Measurements from ENCODE around the gene SHCBP1.

SHCBP1 gene

GRCh38 chr16:46618516-46618915 lies 2.7 kb downstream of the SHCBP1 start:
- DNase-seq, result no peak

DNA sequence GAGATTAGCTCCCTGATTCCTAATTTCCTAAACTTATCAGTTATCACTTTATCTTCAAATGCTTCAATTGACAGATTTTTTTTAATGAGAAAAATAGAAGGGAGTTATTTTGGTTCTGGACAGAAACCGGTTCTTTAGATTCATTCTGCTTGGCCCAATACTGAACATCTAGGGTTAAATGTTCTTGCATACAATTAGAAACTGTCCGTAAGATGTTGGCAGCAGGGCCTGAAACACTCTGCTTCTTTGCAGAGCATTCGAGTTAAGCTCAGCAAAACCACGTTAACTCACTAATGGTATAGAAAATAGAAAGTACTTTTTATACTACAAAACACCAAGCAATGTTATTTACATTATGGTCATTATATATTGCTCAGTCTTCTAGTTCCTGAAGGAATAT lies 7.2 kb downstream of the SHCBP1 start:
- no peak for DNase-seq

GRCh38 chr16:46613352-46613751 lies 7.8 kb downstream of the SHCBP1 start:
- no peak for DNase-seq

DNA sequence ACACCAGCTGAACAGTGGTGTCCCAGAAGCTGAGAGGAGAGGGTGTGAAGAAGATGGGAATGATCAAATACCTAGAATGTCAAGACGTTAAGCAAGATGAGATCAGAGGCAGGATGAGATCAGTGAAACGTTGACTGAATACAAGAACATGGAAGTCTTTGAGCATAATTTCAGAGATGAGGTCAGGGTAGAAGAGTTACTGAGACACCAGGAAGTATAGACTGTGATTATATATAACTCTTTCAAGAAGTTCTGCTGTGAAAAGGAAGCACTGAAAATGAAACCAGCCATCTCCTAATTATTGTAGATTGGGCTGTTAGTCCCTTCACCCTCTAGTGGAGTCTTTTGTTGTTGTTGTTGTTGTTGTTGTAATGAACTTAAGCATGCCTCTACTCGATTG lies 9.1 kb downstream of the SHCBP1 start:
- DNase-seq, result no peak

DNA sequence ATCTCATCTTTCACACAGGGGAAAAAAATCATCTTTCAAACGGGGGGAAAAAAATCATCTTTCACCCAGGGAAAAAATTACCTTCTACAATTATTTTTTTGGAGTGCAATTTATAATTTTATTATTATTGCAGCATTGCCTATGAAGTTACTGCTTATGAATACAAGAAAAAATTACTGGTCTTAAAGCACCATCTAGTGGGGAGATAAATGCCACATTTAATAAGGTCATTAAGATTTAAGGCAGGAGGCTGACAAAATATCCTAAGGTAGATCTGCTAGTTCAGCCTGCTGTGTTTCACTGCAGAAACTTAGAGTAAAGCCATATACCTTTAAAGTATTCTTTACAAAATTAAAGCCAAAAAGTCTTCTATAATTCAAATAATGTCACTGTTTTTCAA lies 13.7 kb downstream of the SHCBP1 start:
- DNase-seq, result peak; percentile 50

DNA sequence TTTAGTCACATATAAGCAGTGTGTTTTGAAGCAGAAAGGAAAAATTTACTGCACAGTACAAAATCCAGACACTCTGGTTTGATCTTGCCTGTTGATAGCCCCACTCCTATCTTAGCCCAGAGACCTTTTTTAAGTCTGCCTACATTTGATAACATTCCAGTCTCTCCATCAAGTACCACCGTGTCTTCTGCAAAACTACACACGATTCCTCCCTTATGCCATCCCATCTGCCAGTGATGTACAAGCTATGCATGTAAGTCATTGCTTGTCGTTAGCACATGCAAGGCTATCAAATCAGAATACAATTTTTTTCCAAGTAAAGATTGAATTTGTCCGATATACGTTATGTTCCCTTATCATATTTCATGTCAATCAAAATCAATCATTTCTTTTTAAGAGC lies 14.9 kb downstream of the SHCBP1 start:
- no peak for DNase-seq

- DNase-seq, result no peak
These were observed 29.9 kb downstream of the SHCBP1 start for GRCh38 chr16:46591257-46591656.

DNA sequence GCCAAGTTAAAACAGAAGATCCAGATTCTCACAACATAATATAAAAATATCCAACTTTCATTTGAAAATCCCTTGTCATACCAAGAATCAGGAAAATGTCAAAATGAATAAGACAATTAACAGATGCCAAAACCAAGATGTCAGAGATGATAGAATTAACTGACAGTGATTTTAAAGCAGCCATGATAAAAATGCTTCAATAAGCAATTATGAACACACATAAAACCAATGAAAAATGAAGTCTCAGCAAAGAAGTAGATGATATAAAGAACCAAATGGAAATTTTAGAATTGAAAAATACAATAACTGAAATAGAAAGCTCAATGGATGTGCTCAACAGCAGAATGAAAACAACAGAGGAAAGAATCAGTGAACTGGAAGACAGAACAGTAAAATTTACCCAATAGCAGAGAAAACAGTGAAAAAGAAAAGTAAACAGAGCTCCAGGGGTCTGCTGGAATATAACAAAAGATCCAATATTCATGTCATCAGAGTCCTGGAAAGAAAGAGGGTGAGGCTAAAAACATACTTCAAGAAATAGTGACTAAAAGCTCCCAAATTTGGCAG lies 35.1 kb downstream of the SHCBP1 start:
- no peak for DNase-seq

GRCh38 chr16:46583036-46583435 lies 38.1 kb downstream of the SHCBP1 start:
- no peak for DNase-seq

DNA sequence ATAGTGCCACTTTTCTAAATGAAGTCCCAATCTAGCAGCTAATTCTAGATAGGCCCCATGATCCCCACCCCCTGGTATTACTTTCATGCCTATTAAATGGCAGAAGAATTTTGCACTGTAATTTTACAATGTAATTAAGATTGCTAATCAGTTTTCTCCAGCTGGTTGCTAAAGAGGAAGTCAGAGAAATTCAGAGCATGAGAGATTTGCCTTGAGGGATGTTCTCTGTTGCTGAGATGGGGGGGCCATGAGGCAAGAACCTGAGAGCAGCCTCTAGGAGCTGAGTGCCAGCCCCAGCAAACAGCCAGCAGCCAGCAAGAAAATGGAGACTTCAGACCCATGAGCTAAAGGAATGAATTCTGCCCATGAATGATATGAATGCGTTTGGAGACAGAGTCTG lies 38.9 kb downstream of the SHCBP1 start:
- DNase-seq, result no peak

- DNase-seq, result no peak
These were observed 43.1 kb downstream of the SHCBP1 start for GRCh38 chr16:46577988-46578579.

DNA sequence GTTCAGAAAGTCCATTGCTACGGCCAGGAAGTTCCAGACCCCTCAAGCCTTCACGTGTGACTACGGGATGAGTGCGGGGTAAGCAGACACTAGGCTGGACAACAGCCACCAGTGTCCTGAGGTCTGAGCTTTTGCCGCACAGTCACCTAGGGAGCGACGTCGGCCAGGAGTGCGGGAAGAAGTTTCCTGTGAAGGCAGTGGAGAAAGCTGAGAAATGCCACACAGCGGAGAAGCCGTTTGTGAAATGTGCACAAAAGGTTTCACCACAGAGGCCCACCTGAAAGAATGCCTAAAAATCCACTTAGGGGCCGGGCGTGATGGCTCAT lies 47.4 kb downstream of the SHCBP1 start:
- no peak for DNase-seq

DNA sequence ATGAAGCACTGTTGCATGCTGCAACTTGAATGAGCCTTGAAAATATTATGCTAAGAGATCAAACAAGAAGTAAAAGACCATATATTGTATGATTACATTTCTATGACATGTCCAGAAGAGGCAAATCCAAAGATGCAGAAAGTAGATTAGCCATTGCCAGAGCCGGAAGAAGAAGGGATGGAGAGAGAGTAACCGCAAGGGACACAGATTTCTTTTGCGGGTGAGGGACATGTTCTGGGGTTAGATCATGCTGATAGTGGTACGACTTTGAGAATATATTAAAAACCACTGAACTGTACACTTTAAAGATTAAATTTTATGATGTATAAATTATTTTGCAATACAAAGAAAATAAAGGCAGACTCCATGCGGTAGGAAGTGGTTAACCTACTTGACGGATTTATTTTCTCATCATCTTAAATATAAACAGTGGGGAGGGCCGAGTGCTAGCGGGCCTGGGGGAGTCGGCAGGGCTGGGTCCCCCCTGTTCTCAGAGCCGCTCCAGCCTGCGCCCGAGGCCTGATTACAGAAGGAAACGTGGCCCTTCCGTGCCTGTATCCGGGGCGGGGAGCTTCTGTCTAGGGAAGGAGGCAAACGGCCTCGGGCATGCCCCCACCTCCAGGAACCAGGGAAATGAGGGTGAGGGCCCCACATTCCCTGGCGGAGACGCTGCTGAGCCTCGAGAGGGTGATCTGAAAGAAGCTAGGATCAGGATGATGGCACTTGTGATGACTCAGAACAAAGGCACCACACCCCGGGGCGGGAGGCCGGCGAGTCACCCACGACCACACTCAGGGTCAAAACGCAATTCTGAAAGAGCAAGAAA lies 48.0 kb downstream of the SHCBP1 start:
- DNase-seq, result peak; percentile 36

GRCh38 chr16:46569231-46569735 lies 51.9 kb downstream of the SHCBP1 start:
- no peak for DNase-seq

DNA sequence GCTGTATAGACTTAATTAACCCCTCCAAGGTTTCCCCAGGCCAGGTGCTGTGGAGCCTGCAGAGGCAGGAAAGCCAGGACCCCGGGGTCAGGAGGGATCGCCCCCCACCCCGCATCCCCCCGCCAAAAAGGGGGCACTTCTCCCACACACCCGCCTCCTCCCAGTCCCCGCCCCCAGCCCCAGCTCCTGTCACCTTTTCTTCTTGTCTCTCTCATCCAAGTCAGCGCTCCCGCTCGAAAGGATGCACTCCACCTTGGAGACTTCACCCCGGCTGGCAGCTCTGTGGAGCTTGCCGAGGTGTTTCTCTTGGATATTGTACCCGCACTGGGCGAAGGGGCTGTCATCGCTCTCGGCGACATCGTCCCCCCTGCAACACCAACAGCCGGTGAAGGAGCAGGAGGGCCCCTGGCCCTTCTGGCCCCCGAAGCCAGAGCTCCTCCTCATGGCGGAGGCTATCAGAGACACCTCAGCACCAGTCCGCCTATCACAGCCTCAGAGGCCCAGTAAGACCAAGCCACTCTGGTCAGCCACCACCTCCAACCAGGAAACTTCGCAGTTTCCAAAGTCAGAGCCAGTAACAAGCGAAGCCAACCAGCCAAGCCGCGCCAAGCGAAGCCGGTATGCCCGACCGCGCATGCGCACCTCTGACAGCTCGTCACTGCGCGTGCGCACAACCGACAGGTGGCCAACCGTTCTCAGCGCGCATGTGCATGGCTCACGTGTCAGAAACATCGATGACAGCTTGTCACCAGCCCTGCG lies 52.5 kb downstream of the SHCBP1 start:
- DNase-seq, result no peak

DNA sequence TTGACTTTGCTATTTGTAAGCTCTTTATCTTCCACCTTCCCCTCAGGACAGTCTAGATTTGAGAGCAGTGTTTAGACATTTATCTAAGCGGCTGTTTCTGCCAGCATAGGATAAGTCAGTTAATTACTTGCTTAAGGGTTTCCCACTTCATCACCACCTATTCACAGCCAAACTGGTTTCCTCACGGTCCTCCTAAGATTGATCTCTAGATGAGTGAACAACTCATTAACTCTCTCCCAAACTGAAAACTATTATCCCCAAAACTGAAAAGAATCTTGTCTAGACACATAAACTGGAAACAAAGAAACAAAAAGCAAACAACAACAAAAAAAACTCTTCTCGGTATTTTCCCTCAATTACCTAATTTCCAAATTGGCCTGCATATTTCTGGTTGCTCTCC lies 58.2 kb downstream of the SHCBP1 start:
- no peak for DNase-seq

- DNase-seq, result no peak
These were observed 63.2 kb downstream of the SHCBP1 start for GRCh38 chr16:46558018-46558417.

GRCh38 chr16:46555951-46556350 lies 65.2 kb downstream of the SHCBP1 start:
- peak; percentile 24 for DNase-seq

DNA sequence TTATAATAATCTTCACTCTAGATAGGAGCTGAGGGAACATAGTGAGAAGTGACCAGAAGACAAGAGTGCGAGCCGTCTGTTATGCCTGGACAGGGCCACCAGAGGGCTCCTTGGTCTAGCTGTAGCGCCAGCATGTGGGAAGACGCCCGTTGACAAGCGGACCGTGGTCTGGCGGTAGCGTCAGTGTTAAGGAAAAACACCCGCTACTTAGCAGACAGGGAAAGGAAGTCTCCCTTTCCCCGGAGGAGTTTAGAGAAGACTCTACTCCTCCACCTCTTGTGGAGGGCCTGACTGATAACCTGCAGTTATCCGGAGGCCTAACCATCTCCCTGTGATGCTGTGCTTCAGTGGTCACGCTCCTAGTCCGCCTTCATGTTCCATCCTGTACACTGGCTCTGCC lies 66.7 kb downstream of the SHCBP1 start:
- DNase-seq, result peak; percentile 69

DNA sequence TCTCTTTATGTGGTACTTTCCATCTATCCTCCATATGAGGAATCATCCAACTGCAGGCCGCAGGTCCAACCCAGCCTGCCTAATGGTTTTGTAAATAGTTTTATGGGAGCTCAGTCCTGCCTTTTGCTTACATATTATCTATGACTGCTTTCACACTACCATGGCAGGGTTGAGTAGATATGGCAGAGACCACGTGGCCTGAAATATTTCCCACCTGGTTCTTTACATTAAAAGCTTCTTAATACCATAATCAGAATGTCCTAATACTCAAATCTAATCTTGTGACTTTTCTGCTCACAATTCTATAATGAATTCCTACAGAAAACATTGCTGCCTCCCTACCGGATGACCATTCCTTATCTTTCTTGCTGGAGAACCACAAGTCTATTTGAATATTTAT lies 71.7 kb downstream of the SHCBP1 start:
- no peak for DNase-seq
